GM12892 (cell line): ENCODE data around the gene C10orf105.

ENCODE experiments used
- POLR2A ChIP-seq: IDR thresholded peaks from 2 replicates; pipeline ENCODE4 v1.6.1; 2011; ENCODE audit warnings: low read depth, low read length, control low read depth
- POLR2AphosphoS5 ChIP-seq: IDR thresholded peaks from 2 replicates; pipeline ENCODE4 v1.6.1; 2011; ENCODE audit warnings: low read depth, low read length, control low read depth
- TAF1 ChIP-seq: IDR thresholded peaks from 2 replicates; pipeline ENCODE4 v1.6.1; 2011; ENCODE audit warnings: low read depth, mild to moderate bottlenecking, control low read depth, low read length, borderline replicate concordance

DNA sequence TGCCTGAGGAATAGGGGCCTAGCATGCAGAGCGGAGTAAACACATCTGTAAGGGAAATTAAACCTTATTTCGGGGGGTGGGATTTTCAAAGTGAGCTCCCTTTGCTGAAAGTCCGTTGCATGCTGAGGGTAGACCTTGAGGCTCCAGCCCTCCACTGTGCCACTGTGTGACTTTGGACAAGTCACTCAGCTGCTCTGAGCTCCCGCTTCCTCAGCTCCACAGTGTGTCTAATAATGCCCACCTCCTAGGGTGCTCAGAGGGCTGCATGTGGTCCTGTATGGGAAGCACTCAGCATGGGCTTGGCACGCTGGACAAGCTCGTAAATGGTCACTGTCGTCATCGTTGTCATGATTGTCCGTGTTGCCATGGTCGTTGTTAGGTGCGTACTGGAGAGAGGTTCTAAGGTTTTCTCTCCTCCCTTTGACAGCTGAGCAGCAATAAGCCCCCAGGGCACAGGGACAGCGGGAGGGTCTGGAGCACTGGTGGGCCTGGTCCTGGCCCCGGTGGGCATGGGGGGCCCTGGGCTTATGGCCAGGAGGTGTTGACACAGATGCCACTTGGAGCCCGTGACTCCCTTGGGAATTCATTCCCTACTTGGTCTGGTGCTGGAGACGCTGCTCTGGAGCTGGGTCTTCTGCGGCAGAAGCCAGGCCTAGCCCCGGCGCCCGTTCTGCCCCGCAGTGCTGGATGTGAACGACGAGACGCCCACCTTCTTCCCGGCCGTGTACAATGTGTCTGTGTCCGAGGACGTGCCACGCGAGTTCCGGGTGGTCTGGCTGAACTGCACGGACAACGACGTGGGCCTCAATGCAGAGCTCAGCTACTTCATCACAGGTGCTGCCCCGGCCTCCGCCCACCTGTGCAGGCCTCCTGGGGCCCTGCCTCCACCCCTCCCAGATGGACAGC, 13.1 kb downstream of the C10orf105 start:
- TF ChIP-seq TAF1 (no peak), POLR2A (no peak), POLR2AphosphoS5 (no peak)
